KOPT-K1 (cell line): ENCODE data around the gene TSPOAP1.

Experiments
- H3K27ac ChIP-seq: fragments of 200-600 bp; sonication (generic); 2 replicates; pipeline ENCODE4 v1.5.1; 2016; ENCODE audit warnings: antibody characterized with exemption, mild to moderate bottlenecking, low read depth, low read length; ENCODE audit not compliant: poor library complexity, severe bottlenecking
- H3K36me3 ChIP-seq: fragments of 200-600 bp; sonication (generic); 2 replicates; pipeline ENCODE4 v1.5.1; 2017; ENCODE audit warnings: antibody characterized with exemption, mild to moderate bottlenecking, low read length, moderate library complexity; ENCODE audit not compliant: insufficient read depth
- H3K9me3 ChIP-seq: fragments of 200-600 bp; sonication (generic); 2 replicates; pipeline ENCODE4 v1.5.1; 2017; ENCODE audit warnings: antibody characterized with exemption, low read length, mild to moderate bottlenecking; ENCODE audit not compliant: insufficient read depth, poor library complexity, severe bottlenecking

The TSPOAP1 gene

DNA sequence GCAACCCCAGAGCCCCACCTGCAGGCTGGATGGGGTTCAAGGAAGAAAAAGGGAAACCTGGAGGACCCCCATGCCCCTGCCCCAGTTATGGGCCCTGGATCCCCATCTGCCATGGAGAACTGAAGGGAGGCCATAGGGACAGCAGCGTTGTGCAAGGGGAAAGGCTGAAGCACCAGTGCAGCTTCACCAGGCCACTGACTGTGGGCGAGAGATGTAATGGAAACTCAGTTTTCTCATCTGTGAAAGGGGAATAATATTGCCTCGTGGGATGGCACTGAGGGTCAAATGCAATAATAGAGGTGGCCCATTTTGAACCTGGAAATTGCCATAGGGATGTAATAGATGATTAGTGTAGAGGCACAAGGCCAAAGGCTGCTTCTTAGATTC, 9.9 kb upstream of the TSPOAP1 start:
- peaks cover 20% of the 10 kb centered on the region for H3K36me3 ChIP-seq
- H3K9me3 ChIP-seq = no peaks in the 10 kb centered on the region
- peak overlapping the region; percentile 99 for H3K27ac ChIP-seq

DNA sequence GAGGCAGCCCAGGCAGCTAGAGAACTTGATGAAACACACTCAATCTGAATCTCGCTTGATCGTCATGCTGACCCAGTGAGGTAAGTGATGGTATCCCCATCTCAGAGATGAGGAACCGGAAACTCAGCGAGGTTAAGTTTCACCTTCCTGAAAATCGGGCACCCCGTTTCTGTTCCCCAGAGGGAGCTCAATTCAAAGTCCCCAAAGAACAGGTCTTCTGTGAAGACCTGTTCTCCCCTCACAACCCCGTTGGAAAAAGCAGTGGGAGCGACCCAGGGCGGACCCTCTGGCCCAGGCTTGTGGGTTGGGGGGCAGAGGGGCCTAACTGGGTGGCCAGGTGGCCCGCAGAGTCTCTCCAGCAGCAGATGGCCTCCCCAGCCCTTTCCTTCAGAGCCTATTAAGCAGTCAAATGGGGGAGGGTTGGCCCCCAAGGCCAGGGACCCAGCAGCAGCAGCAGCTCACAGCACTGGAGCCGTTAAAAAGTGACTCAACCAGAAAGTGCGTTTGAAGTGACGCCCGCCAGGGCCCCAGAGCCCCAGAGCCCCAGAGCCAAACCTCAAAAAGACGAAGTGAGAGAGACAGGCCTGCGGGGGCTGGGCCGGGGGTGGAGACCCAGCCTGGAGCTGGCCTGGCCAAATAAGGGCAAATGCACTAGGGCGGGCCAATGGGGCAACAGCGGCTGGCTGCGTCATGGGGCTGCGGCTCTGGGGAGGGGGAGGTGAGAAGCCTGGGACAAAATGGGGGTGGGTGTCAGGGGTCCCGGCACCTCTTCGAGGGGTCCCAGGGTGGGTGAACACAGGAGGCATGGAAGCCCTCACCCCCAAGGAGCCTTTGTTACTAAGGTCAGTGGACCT, 9.2 kb upstream of the TSPOAP1 start:
- peaks cover 13% of the 10 kb centered on the region; the same call in 1 of the 2 replicates for H3K36me3 ChIP-seq
- H3K9me3 ChIP-seq = no peaks in the 10 kb centered on the region
- H3K27ac ChIP-seq = peak overlapping the region; percentile 99

DNA sequence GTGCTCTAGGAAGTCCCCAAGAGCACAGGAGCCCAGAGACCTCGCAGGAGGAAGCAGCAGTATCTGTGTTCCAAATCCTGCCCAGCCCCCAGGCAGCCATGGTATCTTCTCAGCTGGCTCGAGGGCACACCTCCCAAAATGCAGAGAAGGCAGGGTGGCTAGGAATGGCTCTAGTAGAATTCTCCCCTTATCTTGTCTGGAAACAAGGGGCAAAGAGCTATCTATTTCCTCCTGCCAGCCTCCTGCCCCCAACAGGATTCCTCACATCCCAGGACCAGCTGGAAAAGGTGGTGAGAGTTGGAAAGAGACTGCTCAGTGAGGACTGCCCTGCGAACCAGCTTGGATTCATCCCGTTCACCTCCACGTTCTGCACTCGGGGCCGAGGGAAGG, 8.6 kb upstream of the TSPOAP1 start:
- peaks cover 9% of the 10 kb centered on the region for H3K36me3 ChIP-seq
- H3K9me3 ChIP-seq = peaks cover under 1% of the 10 kb centered on the region
- H3K27ac ChIP-seq = peak overlapping the region; percentile 99

DNA sequence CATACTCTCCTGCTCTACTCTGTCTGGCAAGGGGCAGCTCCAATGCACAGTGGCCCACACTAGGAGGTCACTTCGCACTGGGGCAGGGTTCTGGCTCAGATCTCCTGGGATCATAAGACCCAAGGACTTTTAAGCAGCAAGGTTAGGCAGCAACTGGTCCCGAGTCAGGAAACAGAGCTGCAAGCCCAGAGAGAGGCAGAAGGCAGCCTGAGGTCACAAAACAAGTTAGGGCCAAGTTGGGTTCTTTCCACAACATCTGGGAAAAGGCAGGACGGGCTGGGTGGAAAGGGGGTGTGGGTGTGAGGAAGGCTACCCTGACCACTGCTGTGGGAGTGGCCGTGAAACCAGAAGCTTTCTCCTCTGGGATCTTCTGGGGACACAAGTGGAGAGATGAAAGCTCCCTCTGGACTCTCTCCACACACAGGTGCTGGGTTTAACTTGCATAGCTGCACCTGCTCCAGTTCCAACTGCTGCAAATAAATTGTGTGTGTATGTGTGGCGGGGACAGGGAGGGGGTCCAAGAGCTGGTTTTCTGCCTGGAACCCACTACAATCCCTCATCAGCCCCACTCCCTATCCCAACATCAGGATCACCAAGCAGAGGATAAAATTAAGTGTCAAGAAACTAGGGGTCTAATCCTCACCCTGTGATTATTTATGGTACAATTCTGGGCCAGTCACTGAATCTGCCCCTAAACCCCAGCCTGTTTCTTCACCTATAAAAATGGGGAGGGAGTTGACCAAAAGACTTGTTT, 8.0 kb upstream of the TSPOAP1 start:
- peaks cover 6% of the 10 kb centered on the region for H3K9me3 ChIP-seq
- peaks cover 11% of the 10 kb centered on the region for H3K36me3 ChIP-seq
- H3K27ac ChIP-seq = peak overlapping the region; percentile 99

DNA sequence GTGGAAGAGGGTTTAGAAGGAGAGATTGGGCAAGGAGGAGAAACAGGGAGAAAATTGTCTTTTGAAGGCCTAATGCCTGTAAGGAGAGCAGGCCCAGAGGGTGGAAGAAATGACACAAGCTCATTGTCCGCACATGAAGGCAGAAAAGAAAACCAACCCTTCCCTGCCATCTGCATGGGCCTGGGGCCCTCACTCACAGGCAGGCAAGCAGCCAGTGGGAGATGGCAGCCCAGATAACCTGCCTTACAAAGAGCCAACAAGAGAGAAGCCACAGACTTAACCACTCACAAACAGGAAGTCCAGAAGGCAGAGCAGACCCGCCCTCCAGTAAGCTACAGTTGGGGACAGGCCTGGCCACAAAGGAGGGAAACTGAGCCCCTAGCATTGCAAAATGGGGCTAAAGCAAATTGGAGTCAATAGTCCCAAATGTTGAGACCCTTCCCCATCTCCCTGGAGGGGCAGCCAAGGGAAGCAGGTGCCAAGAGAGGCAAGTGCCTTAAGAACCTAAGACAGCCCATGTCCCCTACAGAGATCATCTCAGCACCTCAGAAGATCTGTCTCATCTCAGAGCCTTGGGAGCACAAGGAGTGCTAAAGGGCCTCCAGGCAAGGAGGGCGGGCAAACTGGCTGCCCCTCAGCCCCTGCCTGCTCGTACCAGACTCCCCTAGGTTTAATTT, 7.3 kb upstream of the TSPOAP1 start:
- peaks cover 14% of the 10 kb centered on the region for H3K36me3 ChIP-seq
- H3K27ac ChIP-seq = peak overlapping the region; percentile 99
- peaks cover 12% of the 10 kb centered on the region for H3K9me3 ChIP-seq

DNA sequence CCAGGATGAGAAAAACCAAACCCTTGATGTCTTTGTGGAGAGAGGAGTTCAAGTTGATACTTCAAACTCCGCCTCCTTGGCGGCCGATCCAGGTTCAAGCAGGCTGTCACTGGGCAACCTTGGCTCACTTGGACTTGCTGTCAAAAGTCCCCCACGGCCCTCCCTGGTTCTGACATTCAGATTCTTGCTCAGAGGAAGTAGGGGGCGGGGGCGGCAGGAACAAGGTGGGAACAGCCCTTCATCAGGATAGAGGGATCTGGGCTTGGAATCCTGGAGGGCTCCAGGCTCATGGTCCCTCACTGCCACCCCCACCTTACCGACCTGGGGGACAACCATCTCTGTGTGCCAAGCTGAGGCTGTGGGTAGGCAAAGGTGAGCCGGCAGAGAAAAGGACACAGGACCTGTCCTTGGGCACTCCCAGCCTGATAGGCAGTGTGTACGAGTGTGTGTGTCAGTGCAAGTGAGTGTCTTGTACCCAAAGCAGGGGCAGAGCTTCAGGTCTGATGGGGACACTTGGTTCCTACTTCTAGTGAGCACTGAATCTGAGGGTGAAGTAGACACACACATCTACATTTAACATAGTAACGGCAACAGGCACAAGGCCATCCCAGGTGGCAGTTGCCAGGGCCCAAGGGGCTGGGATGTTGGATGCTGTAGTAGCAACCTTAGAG, 6.6 kb upstream of the TSPOAP1 start:
- Histone ChIP-seq H3K27ac (peak overlapping the region; percentile 99), H3K9me3 (peaks cover 17% of the 10 kb centered on the region)

DNA sequence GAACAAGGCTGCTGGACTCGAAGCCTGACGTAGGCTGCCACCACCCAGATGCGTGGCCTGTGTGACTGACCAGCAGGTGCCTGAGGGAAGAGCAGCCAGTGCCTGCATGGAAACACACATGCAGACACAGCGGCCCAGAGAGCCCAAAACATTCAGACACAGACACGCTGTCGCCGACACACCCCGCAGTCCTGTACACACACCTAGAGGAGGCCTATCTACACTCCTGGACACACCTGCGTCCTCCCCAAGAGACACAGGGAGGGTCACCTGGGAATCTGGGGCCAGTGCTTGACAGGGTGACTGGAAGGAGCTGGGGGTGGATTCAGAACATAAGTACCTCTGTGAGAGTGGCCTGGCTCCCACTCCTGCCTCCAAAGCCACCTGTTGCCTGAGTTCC, 6.1 kb upstream of the TSPOAP1 start:
- Histone ChIP-seq H3K36me3 (peaks cover 27% of the 10 kb centered on the region), H3K9me3 (peaks cover 17% of the 10 kb centered on the region), H3K27ac (peak overlapping the region; percentile 99)

More for the DNA sequence above, 6.6 kb upstream of the TSPOAP1 start:
- H3K36me3 ChIP-seq = peaks cover 21% of the 10 kb centered on the region

DNA sequence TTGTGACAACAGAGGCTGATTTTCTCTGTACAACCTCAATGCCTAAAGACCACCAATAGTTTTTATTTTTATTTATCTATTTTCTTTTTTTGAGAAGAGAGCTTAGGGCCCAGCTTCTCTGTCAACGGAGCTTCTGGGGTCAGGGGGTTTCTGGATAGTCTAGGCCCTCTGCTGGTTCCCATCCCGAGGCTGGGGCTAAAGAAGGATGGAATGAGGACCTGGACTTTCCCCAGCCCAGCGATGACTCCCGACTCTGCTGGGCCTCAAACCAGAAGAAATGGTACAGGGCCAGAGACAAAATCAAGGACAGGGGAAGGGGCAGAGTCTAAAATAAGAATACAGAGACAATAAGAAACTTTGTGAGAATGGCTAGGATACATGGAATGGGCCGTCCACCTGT, 5.7 kb upstream of the TSPOAP1 start:
- H3K36me3 ChIP-seq = peaks cover 28% of the 10 kb centered on the region
- H3K9me3 ChIP-seq = peaks cover 17% of the 10 kb centered on the region
- H3K27ac ChIP-seq = peak overlapping the region; percentile 99

DNA sequence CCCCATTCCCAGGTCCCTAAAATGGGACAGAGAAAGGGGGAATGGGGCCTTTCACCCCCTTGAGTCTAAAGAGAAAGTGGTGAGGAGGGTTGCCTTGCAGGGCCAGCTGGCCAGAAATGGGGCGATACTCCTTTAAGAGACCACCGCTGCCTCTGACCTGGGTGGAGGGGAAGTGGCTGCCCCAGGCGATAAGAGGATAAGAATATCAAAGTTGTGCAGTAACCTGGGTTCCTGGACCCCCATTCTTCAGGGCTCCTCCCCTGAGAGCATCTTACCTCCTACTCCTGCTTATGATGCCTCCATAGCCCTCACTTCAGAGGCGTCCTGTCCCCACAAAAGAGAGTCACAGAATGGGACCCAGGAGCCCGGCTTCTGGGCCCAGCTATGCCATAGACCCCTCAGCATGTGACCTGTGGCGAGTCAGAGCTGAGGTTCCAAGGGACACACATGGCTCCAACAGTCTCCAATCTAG, 5.2 kb upstream of the TSPOAP1 start:
- Histone ChIP-seq H3K36me3 (peaks cover 28% of the 10 kb centered on the region), H3K9me3 (peaks cover 17% of the 10 kb centered on the region), H3K27ac (peak overlapping the region; percentile 99)

DNA sequence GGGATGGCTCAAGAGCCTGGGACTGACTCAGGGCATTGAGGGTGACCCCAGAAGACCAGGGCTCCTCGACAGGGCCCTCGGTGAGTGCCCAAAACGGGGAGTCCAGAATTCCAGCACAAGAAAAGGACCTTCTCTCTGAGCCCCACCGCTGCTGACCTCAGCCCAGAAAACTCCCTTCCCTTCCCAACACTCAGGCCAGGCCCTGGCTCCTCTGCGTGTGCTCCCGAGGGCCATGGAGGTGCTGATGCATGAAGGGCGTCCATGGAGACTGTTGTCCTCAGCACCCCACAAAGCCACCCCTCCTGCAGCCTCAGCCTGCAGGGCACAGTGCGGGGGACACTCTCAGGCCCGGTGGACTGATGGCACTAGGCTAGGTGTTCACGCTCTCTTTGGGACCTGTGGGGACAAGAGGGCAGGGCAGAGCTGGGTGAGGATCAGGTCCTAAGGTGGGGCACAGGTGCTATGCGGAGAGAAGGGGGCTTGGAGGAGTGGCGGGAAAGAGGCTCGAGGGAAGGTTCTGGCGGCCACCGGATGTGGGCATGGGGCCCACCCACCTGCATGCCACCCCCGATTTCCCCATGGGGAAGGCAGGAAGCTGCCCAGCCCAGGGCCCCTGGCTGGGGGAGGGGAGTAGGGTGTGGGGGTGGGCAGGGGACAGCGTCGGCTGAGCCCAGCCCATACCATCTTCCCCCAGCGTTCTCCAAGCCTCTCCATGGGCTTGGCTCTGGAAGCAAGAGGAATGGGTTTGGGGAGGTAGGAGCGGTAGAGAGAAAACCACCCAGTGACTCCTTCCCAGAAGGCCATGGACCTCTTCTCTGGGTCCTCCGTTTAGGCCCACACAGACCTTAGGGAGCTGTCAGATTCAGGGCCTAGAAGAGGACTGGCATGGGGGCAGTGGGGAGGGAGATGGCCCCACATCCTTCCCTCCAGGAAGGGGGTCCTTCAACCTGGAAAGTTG, 4.5 kb upstream of the TSPOAP1 start:
- H3K9me3 ChIP-seq = peaks cover 17% of the 10 kb centered on the region
- peaks cover 28% of the 10 kb centered on the region for H3K36me3 ChIP-seq
- H3K27ac ChIP-seq = peak overlapping the region; percentile 99

DNA sequence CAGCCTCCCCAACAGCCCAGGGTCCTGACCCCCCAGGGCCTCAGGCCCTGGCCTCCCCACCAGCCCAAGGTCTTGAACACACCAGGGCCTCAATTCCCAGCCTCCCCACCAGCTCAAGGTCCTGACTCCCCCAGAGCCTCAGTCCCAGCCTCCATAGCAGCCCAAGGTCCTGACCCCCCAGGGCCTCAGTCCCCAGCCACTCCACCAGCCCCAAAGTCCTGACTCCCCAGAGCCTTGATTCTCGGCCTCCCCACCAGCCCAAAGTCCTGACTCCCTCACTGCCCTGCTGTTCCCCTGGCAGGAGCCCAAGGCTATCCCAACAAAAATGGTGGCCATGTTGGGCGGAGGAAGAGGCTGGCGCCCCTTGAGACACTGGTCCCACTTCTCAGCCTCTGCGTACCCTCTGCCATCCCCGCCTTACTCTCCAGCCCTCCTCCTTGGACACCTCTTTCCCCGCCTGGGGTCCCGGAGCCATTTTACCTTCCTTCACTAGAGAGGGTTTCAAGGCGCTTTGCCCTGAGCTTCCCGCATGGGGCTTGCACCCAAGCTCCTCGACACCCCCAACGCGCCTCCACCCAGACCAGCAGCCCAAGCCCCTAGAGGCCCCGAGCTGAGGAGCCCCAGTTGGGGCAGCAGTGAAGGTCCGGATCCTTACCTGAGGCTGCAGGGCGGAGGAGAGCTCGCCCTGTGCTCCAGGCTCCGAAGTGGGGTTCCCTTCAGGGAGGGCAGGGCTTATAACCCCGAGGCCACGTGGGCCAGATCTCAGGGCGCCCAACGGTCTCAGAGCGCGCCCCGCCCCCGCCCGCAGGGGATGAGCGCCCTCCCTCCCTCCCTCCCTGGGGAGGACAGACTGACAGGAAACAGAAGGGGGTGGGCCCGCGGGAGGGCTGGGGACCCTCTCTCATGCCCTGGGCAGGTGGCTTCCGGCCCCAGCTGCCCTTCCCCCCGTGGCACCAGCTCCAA, 3.5 kb upstream of the TSPOAP1 start:
- peak overlapping the region; percentile 99 for H3K27ac ChIP-seq
- peaks cover 28% of the 10 kb centered on the region for H3K36me3 ChIP-seq
- H3K9me3 ChIP-seq = peaks cover 17% of the 10 kb centered on the region

DNA sequence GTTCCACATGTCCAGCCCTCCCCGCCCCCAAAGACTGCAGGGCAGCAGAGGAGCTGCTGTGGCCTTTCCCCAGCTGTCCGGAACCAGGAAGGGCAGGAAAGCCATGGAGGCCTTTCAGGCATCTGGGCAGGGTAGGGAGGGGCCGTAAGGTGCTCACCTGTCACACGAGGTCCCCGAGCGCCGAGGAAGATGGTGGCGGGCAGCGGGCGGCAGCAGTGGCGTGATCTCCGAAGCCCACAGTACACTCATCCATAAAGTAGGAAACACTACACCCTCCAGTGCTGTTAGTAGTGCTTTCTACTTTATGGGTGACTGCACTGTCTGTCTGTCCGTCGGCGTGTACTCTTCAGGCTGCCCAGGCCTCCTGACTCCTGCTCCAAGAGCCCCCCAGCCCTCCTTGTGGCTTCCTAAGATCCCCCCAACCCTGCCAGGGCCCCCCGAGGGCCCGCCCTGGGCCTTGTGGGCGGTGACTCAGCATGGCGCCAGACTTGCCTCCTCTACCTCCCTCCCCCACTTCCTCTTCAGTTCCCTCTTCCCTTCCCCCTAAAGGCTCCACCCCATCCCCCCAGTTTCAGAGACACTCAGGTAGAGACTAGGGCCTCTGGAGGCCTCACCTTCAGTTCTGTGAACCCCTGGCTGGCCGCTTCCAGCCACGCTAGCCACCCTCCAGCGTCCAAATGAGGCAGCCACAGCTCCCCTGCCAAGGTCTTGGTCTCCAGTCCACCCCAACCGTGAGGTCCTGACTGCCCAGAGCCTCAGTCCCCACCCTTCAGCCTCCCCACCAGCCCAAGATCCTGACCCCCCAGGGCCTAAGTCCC, 2.6 kb upstream of the TSPOAP1 start:
- Histone ChIP-seq H3K9me3 (peaks cover 17% of the 10 kb centered on the region), H3K36me3 (peaks cover 28% of the 10 kb centered on the region), H3K27ac (peak overlapping the region; percentile 99)
